Liver (tissue), 3 donors: Measurements from ENCODE around the gene CCNB1IP1.

Experiments used
- RAD21 ChIP-seq, 2 donors: IDR thresholded peaks; 2 replicates each; pipeline ENCODE4 v1.6.1; 2016; ENCODE audit warnings: antibody characterized with exemption in 2 of 2, mild to moderate bottlenecking in 2 of 2
- REST ChIP-seq: IDR thresholded peaks from 2 replicates; pipeline ENCODE4 v1.6.1; 2016; ENCODE audit warnings: antibody characterized with exemption, mild to moderate bottlenecking
- TF ChIP-seq, protein P1 (sequence below): fragments of 150-350 bp; IDR thresholded peaks from 2 replicates; pipeline ENCODE4 v1.5.1; 2017; ENCODE audit warnings: improper control_type of control experiment, low read depth, low read length; ENCODE audit not compliant: missing input control
- donor health status: healthy.
- donor health status: healthy.

DNA sequence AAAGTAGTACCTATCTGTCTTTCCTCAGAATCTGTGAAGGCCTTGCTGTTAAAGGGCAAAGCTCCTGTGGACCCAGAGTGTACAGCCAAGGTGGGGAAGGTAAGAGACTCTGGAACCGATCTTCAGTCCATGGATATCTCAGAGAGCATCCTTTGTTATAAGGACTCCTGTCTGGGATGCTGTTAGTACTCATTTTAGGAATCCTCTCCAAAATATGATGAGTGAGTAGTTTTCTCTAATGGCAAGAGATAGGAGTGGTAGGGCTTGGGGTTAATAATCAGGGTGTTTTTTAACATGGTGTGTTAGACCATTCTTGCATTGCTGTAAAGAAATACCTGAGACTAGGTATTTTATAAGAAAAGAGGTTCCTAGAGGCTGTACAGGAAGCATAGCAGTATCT is 12.3 kb upstream of the CCNB1IP1 start:
- TF ChIP-seq RAD21 (IDR thresholded peaks at IDR 0.05), result no peak
- TF ChIP-seq, protein P1, sequence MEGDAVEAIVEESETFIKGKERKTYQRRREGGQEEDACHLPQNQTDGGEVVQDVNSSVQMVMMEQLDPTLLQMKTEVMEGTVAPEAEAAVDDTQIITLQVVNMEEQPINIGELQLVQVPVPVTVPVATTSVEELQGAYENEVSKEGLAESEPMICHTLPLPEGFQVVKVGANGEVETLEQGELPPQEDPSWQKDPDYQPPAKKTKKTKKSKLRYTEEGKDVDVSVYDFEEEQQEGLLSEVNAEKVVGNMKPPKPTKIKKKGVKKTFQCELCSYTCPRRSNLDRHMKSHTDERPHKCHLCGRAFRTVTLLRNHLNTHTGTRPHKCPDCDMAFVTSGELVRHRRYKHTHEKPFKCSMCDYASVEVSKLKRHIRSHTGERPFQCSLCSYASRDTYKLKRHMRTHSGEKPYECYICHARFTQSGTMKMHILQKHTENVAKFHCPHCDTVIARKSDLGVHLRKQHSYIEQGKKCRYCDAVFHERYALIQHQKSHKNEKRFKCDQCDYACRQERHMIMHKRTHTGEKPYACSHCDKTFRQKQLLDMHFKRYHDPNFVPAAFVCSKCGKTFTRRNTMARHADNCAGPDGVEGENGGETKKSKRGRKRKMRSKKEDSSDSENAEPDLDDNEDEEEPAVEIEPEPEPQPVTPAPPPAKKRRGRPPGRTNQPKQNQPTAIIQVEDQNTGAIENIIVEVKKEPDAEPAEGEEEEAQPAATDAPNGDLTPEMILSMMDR, result no peak
- TF ChIP-seq REST, result no peak
